Stromal cell of bone marrow (primary cell): ENCODE results near the gene ASTN2.

Source experiments
- DNase-seq: peaks from one replicate; pipeline ENCODE4 v3.0.0-alpha.2; 2012; ENCODE audit warnings: low read depth

The ASTN2 gene

GRCh38 chr9:116953271-116953670, 461.6 kb downstream of the ASTN2 start:
- no peak for DNase-seq

- no peak for DNase-seq
These were observed 462.4 kb downstream of the ASTN2 start for GRCh38 chr9:116952436-116952810.

DNA sequence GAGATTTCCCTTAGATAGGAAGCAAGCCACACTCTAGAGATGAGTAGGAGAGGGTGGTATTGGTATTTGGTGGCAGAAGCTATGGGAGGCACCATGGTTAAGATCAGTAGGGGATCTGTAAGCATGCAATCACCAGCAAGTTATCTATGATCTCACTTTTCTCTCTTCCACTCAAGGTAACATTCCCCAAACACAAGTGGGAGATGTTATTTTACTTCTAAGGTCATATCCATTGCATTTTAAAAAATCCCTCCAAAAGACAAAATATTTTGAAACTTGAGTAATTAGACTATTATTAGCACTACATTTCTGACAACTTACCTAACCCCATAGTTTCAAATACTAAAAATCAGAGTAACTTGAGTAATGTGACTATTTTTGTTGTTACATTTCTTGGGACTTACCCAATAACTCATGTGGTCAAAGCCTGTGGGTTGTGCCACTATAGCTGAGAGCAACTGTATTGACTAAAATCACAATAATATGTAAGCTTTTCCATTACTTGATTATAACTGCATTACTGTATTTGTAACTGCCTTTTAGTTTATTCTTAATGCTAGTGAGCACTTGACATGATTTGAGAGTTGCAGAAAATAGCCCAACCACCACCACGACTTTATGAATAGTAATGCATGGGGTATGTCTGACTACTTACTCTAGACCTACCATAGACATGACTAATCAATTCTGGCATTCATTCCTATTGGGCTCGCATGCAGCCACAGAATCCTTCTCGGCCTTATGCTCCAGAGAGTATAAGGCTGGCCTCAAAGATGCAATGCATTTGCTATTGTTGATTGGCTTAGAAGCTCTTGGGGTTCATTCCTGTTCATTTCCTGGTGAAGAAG, 463.0 kb downstream of the ASTN2 start:
- DNase-seq: peak; percentile 90

DNA sequence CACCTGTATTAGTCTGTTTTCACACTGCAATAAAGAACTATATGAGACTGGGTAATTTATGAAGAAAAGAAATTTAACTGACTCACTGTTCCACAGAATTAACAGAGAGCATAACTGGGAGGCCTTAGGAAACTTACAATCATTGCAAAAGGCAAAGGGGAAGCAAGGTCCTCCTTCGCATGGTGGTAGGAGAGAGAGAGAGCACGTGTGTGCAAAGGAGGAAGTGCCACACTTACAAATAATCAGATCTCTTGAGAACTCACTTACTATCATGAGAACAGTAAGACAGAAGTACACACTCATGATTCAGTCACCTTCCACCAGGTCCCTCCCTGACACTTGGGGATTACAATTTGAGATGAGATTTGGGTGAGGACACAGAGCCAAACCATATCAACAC, 469.0 kb downstream of the ASTN2 start:
- DNase-seq: no peak

DNA sequence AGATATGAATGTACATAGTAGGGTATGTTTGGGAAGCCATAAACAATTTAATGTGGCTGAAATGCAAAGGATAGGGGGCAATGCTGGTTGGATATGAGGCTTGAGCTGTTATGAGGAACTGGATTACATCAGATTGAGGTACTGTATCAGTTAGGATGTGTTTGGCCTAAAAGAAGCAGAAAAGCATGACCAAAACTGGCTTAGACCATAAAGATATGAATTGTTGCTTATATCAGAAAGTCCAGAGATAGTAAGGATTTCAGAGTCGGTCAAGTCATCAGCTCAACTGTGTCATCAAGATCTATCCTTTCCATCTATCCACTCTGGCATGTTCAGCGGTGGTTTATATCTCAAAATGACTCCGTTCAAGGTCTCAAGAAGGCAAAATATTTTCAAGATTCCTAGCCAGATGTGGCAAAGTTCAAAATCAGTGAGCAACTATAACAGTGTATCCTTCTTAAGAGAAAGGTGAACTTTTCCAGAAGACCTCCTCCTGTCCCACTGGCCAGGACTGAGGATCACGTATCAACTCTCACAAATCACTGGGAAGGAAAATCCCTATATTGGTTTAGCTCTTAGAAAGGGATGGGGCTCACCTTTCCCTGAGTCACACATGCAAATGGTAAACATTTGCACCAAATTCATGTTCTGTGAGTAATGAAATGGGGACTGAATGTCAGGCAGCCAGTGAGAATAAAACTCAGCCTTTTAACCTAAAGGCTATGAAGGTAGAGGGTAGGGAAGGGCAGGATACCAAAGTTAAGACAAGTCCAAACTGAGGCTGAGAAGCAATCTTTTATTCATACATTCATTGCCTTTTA, 469.9 kb downstream of the ASTN2 start:
- DNase-seq: no peak

DNA sequence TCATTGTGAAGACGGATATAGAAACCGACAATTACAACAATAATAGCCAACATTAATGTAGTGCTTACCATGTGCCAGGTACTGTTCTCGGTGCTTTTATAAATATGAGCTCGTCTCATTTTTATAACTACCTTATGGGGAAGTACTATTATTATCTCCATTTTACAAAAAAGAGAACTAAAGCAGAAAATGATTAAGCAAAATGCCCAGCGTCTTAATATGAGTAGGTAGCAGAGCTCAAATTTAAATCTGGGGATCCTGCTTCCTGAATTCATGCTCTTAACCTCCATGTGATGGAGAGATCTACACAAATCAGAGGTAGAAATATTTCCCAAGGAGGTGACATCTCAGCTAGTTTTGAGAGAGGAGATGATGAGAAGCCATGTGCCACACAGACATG, 470.9 kb downstream of the ASTN2 start:
- DNase-seq: no peak

- DNase-seq: no peak
These were observed 472.2 kb downstream of the ASTN2 start for GRCh38 chr9:116942593-116943061.

DNA sequence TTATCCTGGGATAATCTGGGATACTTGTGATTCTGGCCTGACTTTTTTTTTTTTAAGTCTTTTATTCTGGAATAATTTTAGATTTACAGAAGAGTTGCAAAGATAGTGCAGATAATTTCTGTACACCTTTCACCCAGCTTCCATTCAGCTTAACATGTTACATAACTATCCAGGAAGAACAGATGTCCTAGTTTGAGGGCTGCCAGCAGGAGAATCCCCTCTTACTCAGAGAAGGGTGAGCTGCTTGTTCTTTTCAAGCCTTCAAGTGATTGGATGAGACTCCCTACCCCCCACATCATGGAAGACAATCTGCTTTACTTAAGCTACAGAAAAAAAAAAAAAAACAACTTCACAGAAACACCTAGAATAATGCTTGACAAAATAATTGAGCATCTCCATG, 473.6 kb downstream of the ASTN2 start:
- DNase-seq: no peak

DNA sequence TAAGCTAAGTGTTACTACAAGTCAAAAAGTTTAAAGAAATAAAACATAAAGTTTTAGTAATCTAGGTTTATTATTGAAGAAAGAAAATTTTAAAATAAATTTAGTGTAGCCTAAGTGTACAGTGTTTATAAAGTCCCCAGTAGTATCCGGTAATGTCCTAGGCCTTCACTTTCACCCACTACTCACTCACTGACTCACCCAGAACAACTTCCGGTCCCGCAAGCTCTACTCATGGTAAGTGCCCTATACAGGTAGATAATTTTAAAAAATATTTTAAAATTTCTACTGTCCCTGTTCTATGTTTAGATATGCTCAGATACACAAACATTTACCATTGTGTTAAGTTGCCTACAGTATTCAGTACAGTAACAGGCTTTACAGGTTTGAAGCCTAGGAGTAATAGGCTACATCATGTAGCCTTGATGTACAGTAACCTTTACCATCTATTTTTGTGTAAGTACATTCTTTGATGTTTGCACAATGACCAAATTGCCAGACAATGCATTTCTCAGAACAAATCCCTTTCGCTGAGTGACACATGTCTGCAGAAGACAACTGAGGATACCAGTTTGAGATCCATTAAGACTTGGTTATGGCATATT, 474.1 kb downstream of the ASTN2 start:
- DNase-seq: no peak

- DNase-seq: peak; percentile 3
These were observed 475.2 kb downstream of the ASTN2 start for GRCh38 chr9:116939614-116940013.

DNA sequence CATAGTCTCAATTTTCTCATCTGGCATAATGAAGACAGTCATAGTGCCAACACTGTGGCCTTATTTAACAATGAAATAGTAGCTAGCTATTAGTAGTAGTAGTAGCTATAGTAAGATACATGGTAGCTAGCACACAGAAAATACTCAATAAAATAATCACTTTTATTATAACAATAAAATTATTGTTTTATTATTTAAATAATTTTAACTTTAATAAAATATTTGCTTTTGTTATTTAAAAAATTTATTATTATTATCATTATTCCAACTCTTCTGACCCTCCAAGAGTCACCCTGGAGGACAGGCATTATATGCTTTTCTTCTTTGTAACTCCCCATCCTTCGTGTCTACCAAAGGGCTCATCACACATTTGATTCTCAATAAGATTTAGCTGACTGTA, 475.7 kb downstream of the ASTN2 start:
- DNase-seq: no peak

GRCh38 chr9:116937361-116937760, 477.5 kb downstream of the ASTN2 start:
- DNase-seq: peak; percentile 4

DNA sequence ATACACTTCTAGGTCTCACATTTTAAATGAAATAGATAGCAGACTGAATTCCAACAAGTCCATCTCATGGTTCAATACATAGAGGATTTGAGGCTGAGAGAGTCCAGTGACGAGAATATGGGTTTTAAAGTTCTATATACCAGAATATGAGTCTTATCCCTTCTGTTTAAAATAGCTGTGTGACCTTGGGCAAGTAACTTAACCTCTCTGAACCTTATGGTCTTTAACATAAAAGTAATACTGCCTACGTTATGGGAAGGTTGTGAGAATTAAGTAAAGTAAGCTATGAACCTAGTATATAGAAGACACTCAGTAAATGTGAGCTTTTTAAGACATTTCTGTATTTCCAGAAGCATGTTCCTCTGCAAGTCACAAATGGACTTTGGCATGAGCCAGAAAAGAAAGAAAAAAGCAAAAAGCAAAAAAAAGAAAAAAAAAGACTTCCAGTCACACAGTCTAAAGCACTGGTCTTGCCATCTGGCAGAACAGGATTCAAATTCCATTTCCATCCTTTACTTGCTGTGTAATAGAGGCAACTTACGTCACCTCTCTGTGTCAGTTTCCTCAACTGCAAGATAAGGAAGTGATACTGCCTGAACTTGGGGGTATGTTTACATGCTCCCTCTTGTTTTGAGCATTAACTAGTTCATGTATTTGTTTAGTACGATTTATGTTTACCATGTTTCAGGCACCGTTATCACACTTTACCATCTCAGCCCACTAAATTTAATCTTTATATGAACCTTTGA, 479.5 kb downstream of the ASTN2 start:
- no peak for DNase-seq

DNA sequence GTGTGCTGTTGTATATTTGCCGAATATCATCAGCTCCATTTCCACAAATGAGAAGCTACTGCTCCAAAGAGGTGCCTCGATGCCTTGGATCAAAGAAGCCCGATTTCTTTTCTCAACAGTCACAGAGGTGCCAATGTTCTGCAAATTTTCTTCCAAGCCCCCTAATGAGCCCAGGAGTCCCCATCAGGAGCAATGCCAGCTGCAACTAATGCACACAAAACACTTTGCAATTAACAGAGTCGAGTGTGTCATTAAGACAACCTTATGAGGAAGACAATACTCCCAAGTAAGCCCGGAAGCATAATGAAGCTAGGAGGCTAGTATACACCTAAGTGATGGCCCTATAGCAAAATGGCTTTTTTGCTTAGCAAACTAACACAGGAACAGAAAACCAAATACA, 480.7 kb downstream of the ASTN2 start:
- no peak for DNase-seq

- no peak for DNase-seq
These were observed 481.6 kb downstream of the ASTN2 start for GRCh38 chr9:116933251-116933650.

DNA sequence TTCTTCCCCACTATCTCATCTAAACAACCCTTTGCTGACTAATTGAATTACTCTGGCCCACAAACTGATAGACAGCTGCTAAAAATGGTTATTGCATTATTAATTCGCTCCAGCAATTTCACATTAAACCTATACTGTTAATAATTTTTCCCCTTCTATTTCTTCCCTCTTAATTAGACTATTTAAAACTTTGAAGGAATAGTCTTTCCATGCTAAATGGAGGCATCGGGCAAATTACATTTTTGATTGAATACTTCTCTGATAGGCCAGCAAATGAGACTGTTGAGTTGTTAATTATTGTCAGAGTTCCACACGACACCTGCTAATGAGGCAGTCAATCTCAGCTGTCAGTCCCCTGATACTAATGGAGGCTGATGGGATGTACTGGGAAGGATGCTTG, 485.2 kb downstream of the ASTN2 start:
- no peak for DNase-seq

DNA sequence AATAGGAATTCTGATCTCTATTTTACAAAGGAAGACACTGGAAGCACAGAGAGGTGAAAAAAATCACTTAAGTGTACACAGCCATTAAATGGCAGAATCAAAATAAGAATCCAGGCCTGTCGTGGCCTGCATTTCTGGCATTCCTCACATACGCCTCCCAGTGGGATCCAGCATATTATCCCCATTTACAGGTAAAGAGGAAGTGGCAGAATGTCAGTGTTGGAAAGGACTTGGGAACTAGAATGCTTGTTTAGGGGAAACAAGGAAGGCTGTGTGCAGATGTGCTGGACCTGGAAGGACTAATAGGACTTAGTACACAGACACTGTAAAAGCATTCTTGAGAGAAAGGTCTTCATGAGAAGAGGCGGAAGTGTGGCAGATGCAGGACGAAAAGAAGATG, 486.0 kb downstream of the ASTN2 start:
- no peak for DNase-seq

DNA sequence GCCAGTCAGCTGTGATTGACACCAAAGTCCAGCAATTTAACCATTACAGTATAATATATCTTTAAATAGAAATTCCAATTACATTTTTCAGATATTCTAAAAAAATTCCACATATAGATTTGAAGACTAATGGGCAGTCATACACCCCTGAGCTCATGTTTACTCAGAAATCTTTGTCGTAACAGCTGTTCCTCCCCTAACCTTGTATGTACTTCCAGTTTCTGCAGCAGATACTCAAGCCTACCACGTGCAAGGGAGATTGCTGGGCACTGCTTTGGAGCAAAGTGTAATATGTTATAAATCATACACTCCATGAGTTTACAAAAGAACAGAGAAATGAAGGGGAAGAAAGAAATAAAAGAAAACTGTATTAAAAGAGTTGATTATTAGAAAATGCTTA, 486.6 kb downstream of the ASTN2 start:
- DNase-seq: no peak

GRCh38 chr9:116927726-116928125, 487.1 kb downstream of the ASTN2 start:
- DNase-seq: no peak

- no peak for DNase-seq
These were observed 489.7 kb downstream of the ASTN2 start for GRCh38 chr9:116925121-116925520.

GRCh38 chr9:116924462-116925110, 490.3 kb downstream of the ASTN2 start:
- DNase-seq: no peak
